Bronchial smooth muscle cell (primary cell): ENCODE results near the gene ZNF674. TPM values are rescaled to one million over a fixed set of nuclear protein-coding genes. Genes with fewer than 3 reads are reported as not detected.

Source experiments
- total RNA-seq: library from RNA; depleted of rRNA; stranded (reverse); fragments of >200 nt; gene quantifications from 2 replicates; pipeline ENCODE4 v1.2.1, GENCODE V29; 2014

ZNF674 gene
- total RNA-seq: 4.1 and 5.6 TPM in 2 replicates

GRCh38 chrX:46545111-46546005 lies at the start of gene ZNF674:
ZNF674 (minus strand) TSS chrX:46545421; CDS start chrX:46542087, 3,334 bp downstream.

GRCh38 chrX:46573331-46573891 lies 28.2 kb upstream of the ZNF674 start, which contains the start of gene CHST7:
CHST7 (plus strand) TSS chrX:46573765; CDS start chrX:46573932, 167 bp downstream.

Other genes with a start within 250 kb of the ZNF674 start
- 7.2 and 9.1 TPM in 2 replicates for gene CHST7, start 28.3 kb upstream of the ZNF674 start, total RNA-seq
- 21.2 and 38.0 TPM in 2 replicates for gene SLC9A7, start 213.7 kb upstream of the ZNF674 start, total RNA-seq